Vagina (tissue), 2 donors: ENCODE data around the gene MYO1H.

Source experiments
- POLR2AphosphoS5 ChIP-seq, 2 donors: sonication (generic); formaldehyde crosslinking; IDR thresholded peaks; one replicate each; pipeline ENCODE4 v1.9.0; 2017; ENCODE audit warnings: antibody characterized with exemption in 2 of 2, mild to moderate bottlenecking in 2 of 2, low read depth in 1 of 2; ENCODE audit not compliant: insufficient read depth in 1 of 2
- TF ChIP-seq, protein P1 (sequence below), 3 experiments: fragments of 450-650 bp in 2 of 3; fragments of 200-600 bp in 1 of 3; sonication (generic) in 1 of 3; IDR thresholded peaks; one replicate each; pipeline ENCODE4 v1.5.1; 2017 to 2019; ENCODE audit warnings: antibody characterized with exemption in 3 of 3, mild to moderate bottlenecking in 2 of 3, moderate library complexity in 2 of 3

DNA sequence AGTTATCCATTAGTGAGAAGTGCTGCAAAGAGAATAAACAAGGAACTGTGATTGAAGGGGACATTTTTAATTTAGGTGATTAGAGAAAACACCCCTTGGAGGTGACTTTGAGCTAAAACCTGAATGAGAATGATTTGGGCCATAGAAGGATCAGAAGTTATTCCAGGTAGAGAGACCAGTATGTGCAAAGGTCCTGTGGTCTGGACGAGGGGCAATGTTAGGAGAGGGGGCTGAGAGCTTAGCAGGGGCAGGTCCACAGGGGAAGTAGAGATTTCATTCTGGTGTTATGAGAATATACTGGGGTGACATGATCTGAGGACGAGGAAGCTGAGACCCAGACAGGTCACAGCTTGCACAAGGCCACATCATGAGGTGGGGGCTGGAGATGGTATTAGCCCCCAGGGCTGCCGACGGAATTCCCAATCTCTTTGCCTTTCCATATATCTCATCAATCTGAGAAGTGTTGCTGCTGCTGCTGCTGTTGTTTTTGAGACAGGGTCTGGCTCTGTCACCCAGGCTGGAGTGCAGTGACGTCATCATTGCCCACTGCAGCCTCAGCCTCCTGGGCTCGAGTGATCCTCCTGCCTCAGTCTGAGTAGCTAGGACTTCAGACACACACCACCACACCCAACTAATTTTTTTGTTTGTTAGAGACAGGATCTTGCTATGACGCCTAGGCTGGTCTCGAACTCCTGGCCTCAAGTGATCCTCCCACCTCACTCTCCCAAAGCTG, 73.8 kb downstream of the MYO1H start:
- TF ChIP-seq, protein P1, sequence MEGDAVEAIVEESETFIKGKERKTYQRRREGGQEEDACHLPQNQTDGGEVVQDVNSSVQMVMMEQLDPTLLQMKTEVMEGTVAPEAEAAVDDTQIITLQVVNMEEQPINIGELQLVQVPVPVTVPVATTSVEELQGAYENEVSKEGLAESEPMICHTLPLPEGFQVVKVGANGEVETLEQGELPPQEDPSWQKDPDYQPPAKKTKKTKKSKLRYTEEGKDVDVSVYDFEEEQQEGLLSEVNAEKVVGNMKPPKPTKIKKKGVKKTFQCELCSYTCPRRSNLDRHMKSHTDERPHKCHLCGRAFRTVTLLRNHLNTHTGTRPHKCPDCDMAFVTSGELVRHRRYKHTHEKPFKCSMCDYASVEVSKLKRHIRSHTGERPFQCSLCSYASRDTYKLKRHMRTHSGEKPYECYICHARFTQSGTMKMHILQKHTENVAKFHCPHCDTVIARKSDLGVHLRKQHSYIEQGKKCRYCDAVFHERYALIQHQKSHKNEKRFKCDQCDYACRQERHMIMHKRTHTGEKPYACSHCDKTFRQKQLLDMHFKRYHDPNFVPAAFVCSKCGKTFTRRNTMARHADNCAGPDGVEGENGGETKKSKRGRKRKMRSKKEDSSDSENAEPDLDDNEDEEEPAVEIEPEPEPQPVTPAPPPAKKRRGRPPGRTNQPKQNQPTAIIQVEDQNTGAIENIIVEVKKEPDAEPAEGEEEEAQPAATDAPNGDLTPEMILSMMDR (IDR thresholded peaks at IDR 0.05): no peak
- no peak for TF ChIP-seq POLR2AphosphoS5 (IDR thresholded peaks at IDR 0.05; ENCODE audit: insufficient read depth in 1 of 2, low read depth in 1 of 2)
